Measurements from ENCODE around the gene OR10J5. TPM values are rescaled to one million over a fixed set of nuclear protein-coding genes. Genes with fewer than 3 reads are reported as not detected.

Gene OR10J5
- total RNA-seq, 1 experiment from 2014 or later = not detected

DNA sequence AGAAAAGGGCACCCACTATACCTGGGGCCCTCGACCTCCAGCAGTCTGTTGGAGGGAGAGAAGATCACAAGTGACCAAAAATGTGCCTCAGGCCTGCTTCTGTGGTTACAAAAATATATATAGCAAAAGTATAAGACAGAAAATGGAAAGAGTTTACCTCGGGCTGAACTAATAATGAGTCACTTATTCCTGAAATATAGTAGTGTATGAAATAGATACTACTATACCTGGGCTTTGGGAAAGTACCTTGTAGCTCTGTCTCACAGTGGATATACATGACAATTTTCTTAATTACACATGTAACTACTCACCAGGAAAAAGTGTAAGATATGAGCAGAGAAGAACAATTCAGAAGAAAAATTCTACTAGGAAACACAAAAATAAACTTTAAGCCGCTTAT, 44.5 kb upstream of the OR10J5 start:
- no peak for DNase-seq (ENCODE audit: low spot score)
- Histone ChIP-seq H3K4me1 (ENCODE audit: insufficient read depth, low read length, poor library complexity, severe bottlenecking) (no peaks in the 10 kb centered on the region), H3K36me3 (ENCODE audit: insufficient read depth, low read length, poor library complexity, severe bottlenecking) (no peaks in the 10 kb centered on the region), H3K9me3 (ENCODE audit: low read depth, low read length, poor library complexity, severe bottlenecking) (no peaks in the 10 kb centered on the region), H3K27ac (ENCODE audit: low read depth, low read length, poor library complexity, severe bottlenecking) (no peak overlapping the region), H3K4me3 (ENCODE audit: low read depth, low read length, poor library complexity, severe bottlenecking) (no peak overlapping the region), H3K27me3 (replicated peaks; ENCODE audit: insufficient read depth, low read depth, low read length, poor library complexity) (peaks cover 53% of the 10 kb centered on the region)
- TF ChIP-seq EZH2 (IDR thresholded peaks at IDR 0.05; ENCODE audit: borderline replicate concordance, low read depth, low read length, poor library complexity, severe bottlenecking) = no peak
- intact Hi-C loops (cut with micrococcal nuclease; ENCODE audit: unreplicated experiment) = no loop called here
- ChIA-PET CTCF (no interaction called here), POLR2A (ENCODE audit: low non-redundant PET) (no interaction called here)
- BruUV-seq (replicated peaks) = no TSS peak

DNA sequence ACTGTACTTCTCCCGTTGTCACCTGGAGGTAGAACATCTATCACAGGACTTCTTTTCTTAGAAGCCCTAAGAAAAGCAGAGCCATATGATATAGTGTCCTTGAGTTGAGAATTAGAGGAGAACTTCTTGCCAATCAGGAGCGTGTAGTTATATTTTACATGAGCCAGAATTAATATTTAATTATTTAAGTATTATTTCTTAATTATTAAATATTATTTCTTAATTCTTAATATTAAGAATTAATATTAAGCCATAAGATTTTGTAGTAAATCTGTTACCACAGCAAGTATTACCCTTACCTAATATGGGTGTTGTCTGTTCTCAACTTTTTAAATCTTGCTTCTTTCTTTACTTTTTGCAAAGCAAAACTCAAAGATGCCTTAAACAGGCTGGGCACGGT, 41.6 kb upstream of the OR10J5 start:
- no peaks in the 10 kb centered on the region for H3K4me1 ChIP-seq (ENCODE audit: insufficient read depth, low read length, poor library complexity, severe bottlenecking)
- intact Hi-C loops (cut with micrococcal nuclease; ENCODE audit: unreplicated experiment) = no loop called here
- H3K27ac ChIP-seq (ENCODE audit: low read depth, low read length, poor library complexity, severe bottlenecking) = no peak overlapping the region
- POLR2A ChIA-PET (ENCODE audit: low non-redundant PET) = no interaction called here
- peaks cover 38% of the 10 kb centered on the region for H3K27me3 ChIP-seq (replicated peaks; ENCODE audit: insufficient read depth, low read depth, low read length, poor library complexity)
- H3K4me3 ChIP-seq (ENCODE audit: low read depth, low read length, poor library complexity, severe bottlenecking) = no peak overlapping the region
- CTCF ChIA-PET = no interaction called here
- no peak for TF ChIP-seq EZH2 (IDR thresholded peaks at IDR 0.05; ENCODE audit: borderline replicate concordance, low read depth, low read length, poor library complexity, severe bottlenecking)
- TF ChIP-seq, protein P1, sequence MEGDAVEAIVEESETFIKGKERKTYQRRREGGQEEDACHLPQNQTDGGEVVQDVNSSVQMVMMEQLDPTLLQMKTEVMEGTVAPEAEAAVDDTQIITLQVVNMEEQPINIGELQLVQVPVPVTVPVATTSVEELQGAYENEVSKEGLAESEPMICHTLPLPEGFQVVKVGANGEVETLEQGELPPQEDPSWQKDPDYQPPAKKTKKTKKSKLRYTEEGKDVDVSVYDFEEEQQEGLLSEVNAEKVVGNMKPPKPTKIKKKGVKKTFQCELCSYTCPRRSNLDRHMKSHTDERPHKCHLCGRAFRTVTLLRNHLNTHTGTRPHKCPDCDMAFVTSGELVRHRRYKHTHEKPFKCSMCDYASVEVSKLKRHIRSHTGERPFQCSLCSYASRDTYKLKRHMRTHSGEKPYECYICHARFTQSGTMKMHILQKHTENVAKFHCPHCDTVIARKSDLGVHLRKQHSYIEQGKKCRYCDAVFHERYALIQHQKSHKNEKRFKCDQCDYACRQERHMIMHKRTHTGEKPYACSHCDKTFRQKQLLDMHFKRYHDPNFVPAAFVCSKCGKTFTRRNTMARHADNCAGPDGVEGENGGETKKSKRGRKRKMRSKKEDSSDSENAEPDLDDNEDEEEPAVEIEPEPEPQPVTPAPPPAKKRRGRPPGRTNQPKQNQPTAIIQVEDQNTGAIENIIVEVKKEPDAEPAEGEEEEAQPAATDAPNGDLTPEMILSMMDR (conservative IDR thresholded peaks at IDR 0.05; ENCODE audit: low read depth, low read length) = no peak
- H3K9me3 ChIP-seq (ENCODE audit: low read depth, low read length, poor library complexity, severe bottlenecking) = no peaks in the 10 kb centered on the region
- BruUV-seq (replicated peaks) = no TSS peak
- DNase-seq (ENCODE audit: low spot score) = no peak
- no peaks in the 10 kb centered on the region for H3K36me3 ChIP-seq (ENCODE audit: insufficient read depth, low read length, poor library complexity, severe bottlenecking)

GRCh38 chr1:159562680-159563079, 26.9 kb upstream of the OR10J5 start:
- H3K9me3 ChIP-seq (ENCODE audit: low read depth, low read length, poor library complexity, severe bottlenecking) = no peaks in the 10 kb centered on the region
- H3K27ac ChIP-seq (ENCODE audit: low read depth, low read length, poor library complexity, severe bottlenecking) = no peak overlapping the region
- peaks cover 6% of the 10 kb centered on the region for H3K27me3 ChIP-seq (replicated peaks; ENCODE audit: insufficient read depth, low read depth, low read length, poor library complexity)
- H3K36me3 ChIP-seq (ENCODE audit: insufficient read depth, low read length, poor library complexity, severe bottlenecking) = no peaks in the 10 kb centered on the region
- no peak for TF ChIP-seq EZH2 (IDR thresholded peaks at IDR 0.05; ENCODE audit: borderline replicate concordance, low read depth, low read length, poor library complexity, severe bottlenecking)
- TF ChIP-seq, protein P1 (conservative IDR thresholded peaks at IDR 0.05; ENCODE audit: low read depth, low read length) = no peak
- H3K4me3 ChIP-seq (ENCODE audit: low read depth, low read length, poor library complexity, severe bottlenecking) = no peak overlapping the region
- DNase-seq (ENCODE audit: low spot score) = no peak
- intact Hi-C loops (cut with micrococcal nuclease; ENCODE audit: unreplicated experiment) = no loop called here
- BruUV-seq (replicated peaks) = no TSS peak
- ChIA-PET POLR2A (ENCODE audit: low non-redundant PET) (no interaction called here), CTCF (no interaction called here)
- H3K4me1 ChIP-seq (ENCODE audit: insufficient read depth, low read length, poor library complexity, severe bottlenecking) = no peaks in the 10 kb centered on the region

- H3K4me1 ChIP-seq (ENCODE audit: insufficient read depth, low read length, poor library complexity, severe bottlenecking) = no peaks in the 10 kb centered on the region
- H3K9me3 ChIP-seq (ENCODE audit: low read depth, low read length, poor library complexity, severe bottlenecking) = no peaks in the 10 kb centered on the region
- no peak overlapping the region for H3K4me3 ChIP-seq (ENCODE audit: low read depth, low read length, poor library complexity, severe bottlenecking)
- peaks cover 6% of the 10 kb centered on the region for H3K27me3 ChIP-seq (replicated peaks; ENCODE audit: insufficient read depth, low read depth, low read length, poor library complexity)
- no peaks in the 10 kb centered on the region for H3K36me3 ChIP-seq (ENCODE audit: insufficient read depth, low read length, poor library complexity, severe bottlenecking)
- no peak for TF ChIP-seq EZH2 (IDR thresholded peaks at IDR 0.05; ENCODE audit: borderline replicate concordance, low read depth, low read length, poor library complexity, severe bottlenecking)
- TF ChIP-seq, protein P1 (conservative IDR thresholded peaks at IDR 0.05; ENCODE audit: low read depth, low read length) = no peak
- intact Hi-C loops (cut with micrococcal nuclease; ENCODE audit: unreplicated experiment) = no loop called here
- POLR2A ChIA-PET (ENCODE audit: low non-redundant PET) = no interaction called here
- DNase-seq (ENCODE audit: low spot score) = no peak
- BruUV-seq (replicated peaks) = no TSS peak
- no peak overlapping the region for H3K27ac ChIP-seq (ENCODE audit: low read depth, low read length, poor library complexity, severe bottlenecking)
- CTCF ChIA-PET = no interaction called here
Observed at GRCh38 chr1:159561497-159561896, 25.7 kb upstream of the OR10J5 start.
